GM12873 (cell line): ENCODE measurements around the gene VRK2.
A peak's percentile ranks its signal among the peaks of the same experiment; 100 is the strongest.

Experiments used
- CTCF ChIP-seq: IDR thresholded peaks from 2 replicates; pipeline ENCODE4 v1.5.1; 2012; ENCODE audit warnings: low read depth, mild to moderate bottlenecking, moderate library complexity, low read length, control low read depth; ENCODE audit not compliant: insufficient read depth; ENCODE audit errors: missing control alignments

VRK2 gene

GRCh38 chr2:58098254-58099095, 51.9 kb downstream of the VRK2 start:
- TF ChIP-seq CTCF, result no peak

GRCh38 chr2:58099096-58099769, 52.6 kb downstream of the VRK2 start:
- TF ChIP-seq CTCF, result no peak

- no peak for TF ChIP-seq CTCF
Observed at GRCh38 chr2:58101500-58101899, 54.9 kb downstream of the VRK2 start.

- TF ChIP-seq CTCF, result no peak
Observed at GRCh38 chr2:58106896-58107295, 60.3 kb downstream of the VRK2 start.

GRCh38 chr2:58107803-58108710, 61.5 kb downstream of the VRK2 start:
- TF ChIP-seq CTCF, result no peak

- TF ChIP-seq CTCF, result no peak
Observed at GRCh38 chr2:58109481-58109880, 62.9 kb downstream of the VRK2 start.

GRCh38 chr2:58110765-58111164, 64.2 kb downstream of the VRK2 start:
- TF ChIP-seq CTCF, result peak; percentile 7
